Measurements from ENCODE around the gene MRPL38.

DNA sequence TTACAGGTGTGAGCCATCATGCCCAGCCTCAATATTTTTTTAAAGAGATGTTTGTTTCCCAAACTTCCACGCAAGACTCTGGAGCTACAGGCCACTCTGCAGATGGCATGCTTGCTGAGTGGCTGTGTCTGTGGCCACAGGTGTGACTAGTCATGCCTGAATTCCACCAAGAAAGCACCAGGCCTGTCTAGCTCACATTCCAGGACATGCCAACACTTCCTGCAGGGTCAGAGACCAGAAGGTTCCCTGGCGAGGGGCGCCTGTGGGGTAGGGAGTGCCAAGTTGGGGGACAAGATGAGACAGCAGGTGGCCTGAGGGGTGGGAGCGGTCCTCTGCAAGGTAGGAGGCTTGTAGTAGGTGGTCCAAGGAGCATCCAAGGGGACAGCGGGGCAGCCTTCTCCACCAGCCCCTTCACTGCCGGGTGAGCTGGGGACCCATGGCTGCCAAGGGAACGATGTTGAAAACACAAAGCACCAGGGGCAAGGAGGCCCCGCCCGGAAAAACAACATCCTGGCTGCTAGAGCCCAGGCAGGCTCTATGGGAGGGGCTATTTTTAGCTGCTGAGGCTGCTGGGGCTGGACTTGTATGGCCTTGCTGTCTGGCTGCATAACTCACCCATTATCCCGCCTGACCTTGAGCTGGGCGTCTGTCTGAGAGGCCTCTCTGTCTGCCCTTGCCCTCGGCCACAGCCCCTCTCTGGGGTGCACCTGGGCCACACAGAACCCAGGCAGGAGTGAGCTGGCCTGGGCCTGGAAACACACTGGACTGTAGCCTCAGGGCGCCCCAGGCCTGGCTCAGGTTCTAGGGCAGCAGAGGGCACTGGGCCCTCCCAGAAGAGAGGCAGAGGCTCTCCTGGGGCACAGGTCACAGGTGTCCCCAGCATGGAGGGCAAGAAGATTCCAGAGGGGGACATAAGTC, 32.0 kb downstream of the MRPL38 start:
- TF ChIP-seq CTCF (tag by site-specific recombination; IDR thresholded peaks at IDR 0.05) (no peak), ZNF626 (tag by site-specific recombination; IDR thresholded peaks at IDR 0.05) (no peak), ZNF747 (tag by site-specific recombination; IDR thresholded peaks at IDR 0.05) (no peak), HOXA7 (CRISPR knock-in tag; IDR thresholded peaks at IDR 0.05; ENCODE audit: borderline replicate concordance) (no peak)
